GM21619 (cell line): ENCODE results near the gene ARPC2.
"Not testable (repeated sequence)": the region's sequence is repeated elsewhere in the genome, so short reads cannot be mapped to it uniquely, and the experiment has no call there.

Source experiments
- ATAC-seq: cut with Tn5 transposase; IDR thresholded peaks from one replicate; pipeline ENCODE4 v1.9.1; 2021; ENCODE audit not compliant: unreplicated experiment

Gene ARPC2

GRCh38 chr2:218216674-218217359 is at the start of gene ARPC2:
Gene ARPC2, plus strand, starts transcription at chr2:218217189. Its CDS starts 282 bp downstream, at chr2:218217471.
- peak; percentile 60 for ATAC-seq

GRCh38 chr2:218168016-218168415 is 49.0 kb upstream of the ARPC2 start:
- ATAC-seq: no peak

GRCh38 chr2:218168635-218169462 is 48.1 kb upstream of the ARPC2 start:
- ATAC-seq: no peak

GRCh38 chr2:218169757-218170546 is 47.0 kb upstream of the ARPC2 start:
- ATAC-seq: no peak

- ATAC-seq: not testable (repeated sequence)
These were observed 45.2 kb upstream of the ARPC2 start for GRCh38 chr2:218171744-218172143.

GRCh38 chr2:218172845-218173244 is 44.1 kb upstream of the ARPC2 start:
- no peak for ATAC-seq

GRCh38 chr2:218179782-218180181 is 37.2 kb upstream of the ARPC2 start:
- no peak for ATAC-seq

- no peak for ATAC-seq
These were observed 36.4 kb upstream of the ARPC2 start for GRCh38 chr2:218180467-218181114.

GRCh38 chr2:218184331-218184730 is 32.7 kb upstream of the ARPC2 start:
- no peak for ATAC-seq

GRCh38 chr2:218186355-218186766 is 30.6 kb upstream of the ARPC2 start:
- peak; percentile 69 for ATAC-seq

- no peak for ATAC-seq
These were observed 30.1 kb upstream of the ARPC2 start for GRCh38 chr2:218186876-218187275.

GRCh38 chr2:218187296-218188015 is 29.5 kb upstream of the ARPC2 start:
- no peak for ATAC-seq

- ATAC-seq: no peak
These were observed 28.5 kb upstream of the ARPC2 start for GRCh38 chr2:218188528-218188927.

GRCh38 chr2:218192902-218193430 is 24.0 kb upstream of the ARPC2 start:
- no peak for ATAC-seq

GRCh38 chr2:218193701-218194100 is 23.3 kb upstream of the ARPC2 start:
- ATAC-seq: no peak

- ATAC-seq: no peak
These were observed 22.1 kb upstream of the ARPC2 start for GRCh38 chr2:218194880-218195279.

- no peak for ATAC-seq
These were observed 20.0 kb upstream of the ARPC2 start for GRCh38 chr2:218196974-218197373.

- ATAC-seq: no peak
These were observed 14.7 kb upstream of the ARPC2 start for GRCh38 chr2:218202266-218202665.

- ATAC-seq: no peak
These were observed 7.9 kb upstream of the ARPC2 start for GRCh38 chr2:218209078-218209477.

GRCh38 chr2:218214116-218214515 is 2.9 kb upstream of the ARPC2 start:
- ATAC-seq: no peak
